GM12891 (cell line): Measurements from ENCODE around the gene RTN4RL1.

Source experiments
- POLR2A ChIP-seq: IDR thresholded peaks from 2 replicates; pipeline ENCODE4 v1.6.1; 2011; ENCODE audit warnings: low read depth, low read length, control low read depth
- POLR2AphosphoS5 ChIP-seq: IDR thresholded peaks from 2 replicates; pipeline ENCODE4 v1.6.1; 2011; ENCODE audit warnings: low read depth, low read length, control low read depth

GRCh38 chr17:2015314-2015713 lies 9.8 kb downstream of the RTN4RL1 start:
- TF ChIP-seq POLR2AphosphoS5 (no peak), POLR2A (no peak)
